H9 (cell line): ENCODE measurements around the gene PDE4B. TPM values are rescaled to one million over a fixed set of nuclear protein-coding genes. Genes with fewer than 3 reads are reported as not detected.

Experiments
- DNase-seq: peaks from one replicate; pipeline ENCODE4 v3.0.0-alpha.2; 2017
- H2AFZ ChIP-seq: one replicate; pipeline ENCODE4 v1.6.1; 2013; ENCODE audit warnings: mild to moderate bottlenecking, low read length, control low read depth, moderate library complexity
- H2AK5ac ChIP-seq: 2 replicates; pipeline ENCODE4 v1.6.1; 2013; ENCODE audit warnings: low read length, control low read depth, mixed read lengths; ENCODE audit not compliant: insufficient read length
- H2BK120ac ChIP-seq: one replicate; pipeline ENCODE4 v1.6.1; 2013; ENCODE audit warnings: low read depth, mild to moderate bottlenecking, low read length, control low read depth, inconsistent platforms; ENCODE audit not compliant: poor library complexity, severe bottlenecking
- H2BK12ac ChIP-seq: 2 replicates; pipeline ENCODE4 v1.6.1; 2013; ENCODE audit warnings: low read length, control low read depth, mixed read lengths, low read depth; ENCODE audit not compliant: insufficient read length
- H2BK15ac ChIP-seq: 2 replicates; pipeline ENCODE4 v1.6.1; 2013; ENCODE audit warnings: low read depth, low read length, control low read depth
- H2BK20ac ChIP-seq: one replicate; pipeline ENCODE4 v1.6.1; 2013; ENCODE audit warnings: low read depth, mild to moderate bottlenecking, low read length, control low read depth, inconsistent platforms; ENCODE audit not compliant: poor library complexity, severe bottlenecking
- H2BK5ac ChIP-seq: 2 replicates; pipeline ENCODE4 v1.6.1; 2013; ENCODE audit warnings: low read length, control low read depth, mixed read lengths; ENCODE audit not compliant: insufficient read length
- H3K14ac ChIP-seq: 2 replicates; pipeline ENCODE4 v1.6.1; 2013; ENCODE audit warnings: low read length, control low read depth; ENCODE audit not compliant: insufficient read depth
- H3K18ac ChIP-seq: 2 replicates; pipeline ENCODE4 v1.6.1; 2013; ENCODE audit warnings: low read depth, mild to moderate bottlenecking, mixed read lengths, low read length, control low read depth; ENCODE audit not compliant: insufficient read length
- H3K23ac ChIP-seq: 2 replicates; pipeline ENCODE4 v1.6.1; 2013; ENCODE audit warnings: low read length, control low read depth, mixed read lengths, low read depth; ENCODE audit not compliant: insufficient read length
- H3K23me2 ChIP-seq: 2 replicates; pipeline ENCODE4 v1.6.1; 2013; ENCODE audit warnings: low read depth, mild to moderate bottlenecking, mixed read lengths, low read length, control low read depth; ENCODE audit not compliant: insufficient read length, poor library complexity, severe bottlenecking
- H3K27ac ChIP-seq: 2 replicates; pipeline ENCODE4 v1.5.1; 2013; ENCODE audit warnings: low read length, control low read depth, mixed read lengths, low read depth; ENCODE audit not compliant: insufficient read length
- H3K27me3 ChIP-seq: 2 replicates; pipeline ENCODE4 v1.6.1; 2013; ENCODE audit warnings: low read length, control low read depth, inconsistent platforms; ENCODE audit not compliant: insufficient read depth
- H3K4ac ChIP-seq: 2 replicates; pipeline ENCODE4 v1.6.1; 2013; ENCODE audit warnings: low read depth, mild to moderate bottlenecking, control low read depth, inconsistent platforms, low read length, moderate library complexity
- H3K4me1 ChIP-seq: 2 replicates; pipeline ENCODE4 v1.6.1; 2013; ENCODE audit warnings: low read length, control low read depth, inconsistent platforms; ENCODE audit not compliant: insufficient read depth
- H3K4me2 ChIP-seq: 2 replicates; pipeline ENCODE4 v1.6.1; 2013; ENCODE audit warnings: low read length, control low read depth, mixed read lengths; ENCODE audit not compliant: insufficient read length, insufficient read depth
- H3K56ac ChIP-seq: 2 replicates; pipeline ENCODE4 v1.6.1; 2013; ENCODE audit warnings: low read depth, mild to moderate bottlenecking, mixed read lengths, low read length, control low read depth; ENCODE audit not compliant: insufficient read length
- H3K79me1 ChIP-seq: 2 replicates; pipeline ENCODE4 v1.6.1; 2013; ENCODE audit warnings: low read depth, mild to moderate bottlenecking, moderate library complexity, low read length, control low read depth, inconsistent platforms; ENCODE audit not compliant: insufficient read depth, poor library complexity, severe bottlenecking
- H3K79me2 ChIP-seq: 2 replicates; pipeline ENCODE4 v1.6.1; 2013; ENCODE audit warnings: low read length, control low read depth, inconsistent platforms; ENCODE audit not compliant: insufficient read depth
- H3K9ac ChIP-seq: 2 replicates; pipeline ENCODE4 v1.6.1; 2013; ENCODE audit warnings: low read length, control low read depth, mixed read lengths; ENCODE audit not compliant: insufficient read length; ENCODE audit errors: extremely low read depth
- H3K9me3 ChIP-seq: one replicate; pipeline ENCODE4 v1.6.1; 2013; ENCODE audit warnings: low read depth, low read length, inconsistent platforms; ENCODE audit not compliant: control insufficient read depth
- H3T11ph ChIP-seq: one replicate; pipeline ENCODE4 v1.6.1; 2013; ENCODE audit warnings: mild to moderate bottlenecking, low read length, control low read depth, inconsistent platforms
- H4K20me1 ChIP-seq: one replicate; pipeline ENCODE4 v1.6.1; 2013; ENCODE audit not compliant: control insufficient read depth, insufficient read length, insufficient read depth
- H4K5ac ChIP-seq: 2 replicates; pipeline ENCODE4 v1.6.1; 2013; ENCODE audit warnings: low read depth, mild to moderate bottlenecking, mixed read lengths, low read length, control low read depth; ENCODE audit not compliant: insufficient read length
- H4K8ac ChIP-seq: replicated peaks from 2 replicates; pipeline ENCODE4 v1.6.1; 2013; ENCODE audit warnings: low read length, control low read depth, mixed read lengths, low read depth; ENCODE audit not compliant: insufficient read length
- H4K91ac ChIP-seq: 2 replicates; pipeline ENCODE4 v1.6.1; 2013; ENCODE audit warnings: low read depth, mild to moderate bottlenecking, moderate library complexity, mixed read lengths, low read length, control low read depth; ENCODE audit not compliant: insufficient read length
- H3K27ac Mint-ChIP-seq, 3 experiments: 2 replicates in 2 of 3; 3 replicates in 1 of 3; pipeline ENCODE4 v1.8.0; 2020 to 2021; ENCODE audit warnings: mixed read lengths in 3 of 3, mild to moderate bottlenecking in 1 of 3, moderate library complexity in 1 of 3
- H3K27me3 Mint-ChIP-seq: 2 replicates; pipeline ENCODE4 v1.8.0; 2021; ENCODE audit warnings: low read depth, mild to moderate bottlenecking, moderate library complexity, mixed read lengths
- H3K36me3 Mint-ChIP-seq, 3 experiments: 2 replicates in 2 of 3; 3 replicates in 1 of 3; pipeline ENCODE4 v1.8.0; 2020 to 2021; ENCODE audit warnings: low read depth in 3 of 3, mixed read lengths in 3 of 3; ENCODE audit not compliant: insufficient read depth in 1 of 3
- H3K4me1 Mint-ChIP-seq, 2 experiments: 2 replicates each; pipeline ENCODE4 v1.8.0; 2020; ENCODE audit warnings: mixed read lengths in 2 of 2
- H3K4me3 Mint-ChIP-seq, 2 experiments: 2 replicates in 1 of 2; 3 replicates in 1 of 2; pipeline ENCODE4 v1.8.0; 2020 to 2021; ENCODE audit warnings: mild to moderate bottlenecking in 2 of 2, mixed read lengths in 2 of 2, moderate library complexity in 1 of 2
- H3K9me3 Mint-ChIP-seq, 2 experiments: 2 replicates in 1 of 2; 3 replicates in 1 of 2; pipeline ENCODE4 v1.8.0; 2020; ENCODE audit warnings: mild to moderate bottlenecking in 2 of 2, mixed read lengths in 2 of 2, moderate library complexity in 1 of 2
- CTCF ChIP-seq: fragments of 200-600 bp; sonication (generic); conservative IDR thresholded peaks from 3 replicates; pipeline ENCODE4 v1.8.0; 2021; ENCODE audit warnings: antibody characterized with exemption, mild to moderate bottlenecking
- WGBS: extraction: QIAGEN DNeasy Blood & Tissue Kit; methylation state at CpG from one replicate; pipeline ENCODE4 v1.1.7; 2013; ENCODE audit warnings: missing lambda C conversion rate, low lambda C conversion rate, mixed read lengths; ENCODE audit not compliant: insufficient read length; ENCODE audit errors: extremely low coverage; 5-methylcytosine and 5-hydroxymethylcytosine counted together
- total RNA-seq: library from RNA; stranded (reverse); gene quantifications from 2 replicates; pipeline ENCODE4 v1.2.1, GENCODE V29; 2021

Gene PDE4B
- total RNA-seq, 1 experiment from 2014 or later = 19.8 TPM

- H2BK20ac ChIP-seq = no peak overlapping the region
- H3K18ac ChIP-seq = no peak overlapping the region
- no peak overlapping the region for H3K27ac ChIP-seq
- H2BK120ac ChIP-seq = no peak overlapping the region
- H3T11ph ChIP-seq = no peak overlapping the region
- no peak overlapping the region for H3K4ac ChIP-seq
- H3K23me2 ChIP-seq = no peaks in the 10 kb centered on the region
- H3K4me2 ChIP-seq = no peak overlapping the region
- no peak overlapping the region for H3K23ac ChIP-seq
- DNase-seq = no peak
- H2BK5ac ChIP-seq = no peak overlapping the region
- H3K4me1 Mint-ChIP-seq = no peaks in the 10 kb centered on the region
- TF ChIP-seq CTCF = no peak
- H3K14ac ChIP-seq = no peak overlapping the region
- no peak overlapping the region for H3K4me3 Mint-ChIP-seq
- H4K91ac ChIP-seq = no peak overlapping the region
- no peak overlapping the region for H4K5ac ChIP-seq
- H4K8ac ChIP-seq = no peak overlapping the region
- H2BK12ac ChIP-seq = no peak overlapping the region
- peaks cover 2 to 8% (median 2%) of the 10 kb centered on the region in 3 experiments; a peak in 5 of 7 replicates for H3K36me3 Mint-ChIP-seq
- no peak overlapping the region for H2BK15ac ChIP-seq
- H3K27ac Mint-ChIP-seq = no peak overlapping the region
- H2AK5ac ChIP-seq = no peak overlapping the region
- no peaks in the 10 kb centered on the region for H4K20me1 ChIP-seq
- H3K79me2 ChIP-seq = no peaks in the 10 kb centered on the region
- H3K27me3 ChIP-seq = no peaks in the 10 kb centered on the region
- WGBS = no CpG with 5 or more reads among the region's 5 CpGs
- no peak overlapping the region for H3K9ac ChIP-seq
- H3K27me3 Mint-ChIP-seq = no peaks in the 10 kb centered on the region; the same call in 1 of the 2 replicates
- peaks cover 6 to 11% of the 10 kb centered on the region in 2 experiments for H3K9me3 Mint-ChIP-seq
- H3K9me3 ChIP-seq = peaks cover 9% of the 10 kb centered on the region
- H3K56ac ChIP-seq = no peak overlapping the region
- H2AFZ ChIP-seq = no peak overlapping the region
- H3K4me1 ChIP-seq = no peaks in the 10 kb centered on the region
- no peaks in the 10 kb centered on the region for H3K79me1 ChIP-seq
Measured at GRCh38 chr1:66394603-66395002, 601.9 kb downstream of the PDE4B start.
